ENCODE results near the gene CRB1. TPM values are rescaled to one million over a fixed set of nuclear protein-coding genes. Genes with fewer than 3 reads are reported as not detected.

CRB1 gene
- total and polyA plus RNA-seq, 9 of the 15 experiments (the other 6 are each of a cell fraction or from before 2014, with no cell fraction given): 0.04 to 0.10 TPM; not detected in 7

DNA sequence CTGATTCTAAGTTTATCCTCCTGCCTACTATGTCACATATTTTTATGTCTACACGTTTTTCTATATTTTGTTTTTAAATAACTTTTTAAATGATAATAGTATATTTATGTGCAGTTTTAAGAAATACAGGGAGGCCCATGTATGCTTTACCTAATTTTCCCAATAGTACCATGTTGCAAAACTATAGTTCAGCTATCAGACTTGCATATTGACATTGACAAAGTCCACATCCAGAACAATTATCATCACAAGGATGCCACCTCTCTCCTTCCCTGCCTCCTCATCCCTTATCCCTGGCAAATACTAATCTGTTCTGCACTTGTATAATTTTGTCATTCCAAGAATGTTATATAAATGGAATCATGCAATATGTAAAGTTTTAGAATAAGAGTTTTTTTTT, 90.9 kb downstream of the CRB1 start (continued):
- TF ChIP-seq, protein P1, sequence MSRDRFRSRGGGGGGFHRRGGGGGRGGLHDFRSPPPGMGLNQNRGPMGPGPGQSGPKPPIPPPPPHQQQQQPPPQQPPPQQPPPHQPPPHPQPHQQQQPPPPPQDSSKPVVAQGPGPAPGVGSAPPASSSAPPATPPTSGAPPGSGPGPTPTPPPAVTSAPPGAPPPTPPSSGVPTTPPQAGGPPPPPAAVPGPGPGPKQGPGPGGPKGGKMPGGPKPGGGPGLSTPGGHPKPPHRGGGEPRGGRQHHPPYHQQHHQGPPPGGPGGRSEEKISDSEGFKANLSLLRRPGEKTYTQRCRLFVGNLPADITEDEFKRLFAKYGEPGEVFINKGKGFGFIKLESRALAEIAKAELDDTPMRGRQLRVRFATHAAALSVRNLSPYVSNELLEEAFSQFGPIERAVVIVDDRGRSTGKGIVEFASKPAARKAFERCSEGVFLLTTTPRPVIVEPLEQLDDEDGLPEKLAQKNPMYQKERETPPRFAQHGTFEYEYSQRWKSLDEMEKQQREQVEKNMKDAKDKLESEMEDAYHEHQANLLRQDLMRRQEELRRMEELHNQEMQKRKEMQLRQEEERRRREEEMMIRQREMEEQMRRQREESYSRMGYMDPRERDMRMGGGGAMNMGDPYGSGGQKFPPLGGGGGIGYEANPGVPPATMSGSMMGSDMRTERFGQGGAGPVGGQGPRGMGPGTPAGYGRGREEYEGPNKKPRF (IDR thresholded peaks at IDR 0.05; ENCODE audit: low read depth, low read length): no peak
- no peak for TF ChIP-seq ZNF408 (CRISPR knock-in tag; IDR thresholded peaks at IDR 0.05; ENCODE audit: low read depth)
- no peak for TF ChIP-seq LARP7 (IDR thresholded peaks at IDR 0.05)

DNA sequence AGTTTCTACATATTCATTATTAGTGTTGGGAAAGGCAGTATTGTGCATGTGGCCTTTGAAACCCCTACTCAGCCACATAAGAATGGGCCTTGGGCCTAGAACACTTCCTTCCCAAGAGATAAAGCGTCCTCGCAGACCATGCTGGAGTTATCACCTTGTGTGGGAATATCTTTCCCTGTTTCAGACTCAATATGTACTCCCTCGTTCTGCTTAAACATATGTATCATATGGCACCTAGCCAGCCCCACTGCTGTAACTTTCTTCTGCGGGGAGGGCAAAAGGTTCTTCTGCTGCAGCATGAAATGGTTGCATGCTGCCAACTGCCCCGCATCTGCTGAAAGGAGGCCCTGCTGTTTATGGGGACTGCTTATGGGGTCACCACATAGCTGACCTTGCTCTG, 92.0 kb downstream of the CRB1 start:
- H3K27me3 ChIP-seq (ENCODE audit: control insufficient read depth in 2 of 2, insufficient read depth in 2 of 2, low read length in 2 of 2): no peaks in the 10 kb centered on the region
- in situ Hi-C loops (cut with MboI) (loop anchor here (25.0 kb wide), 1 partner anchor 623 kb away; no protein-coding TSS in a partner anchor), intact Hi-C loops (cut with micrococcal nuclease) (no loop called here)
- peak in 1 of 4 experiments; percentile 17 for DNase-seq (ENCODE audit: extremely low read depth in 1 of 4, low spot score in 3 of 4)
- H3K4me2 ChIP-seq (ENCODE audit: insufficient read depth, low read length): no peak overlapping the region
- no TSS peak for BruUV-seq (replicated peaks)
- CTCF ChIA-PET (ENCODE audit: low intra/inter-chr PET ratio): no interaction called here
- H3K27ac ChIP-seq (ENCODE audit: extremely low read depth, low read depth, low read length): no peak overlapping the region
- ATAC-seq: peak; percentile 24; the same call in 1 of the 3 replicates
- no peaks in the 10 kb centered on the region for H3K36me3 ChIP-seq (ENCODE audit: control insufficient read depth, insufficient read depth, low read length)
- no peak overlapping the region for H3K4me3 ChIP-seq
- H3K4me1 ChIP-seq (replicated peaks in 1 of 2; ENCODE audit: control insufficient read depth in 2 of 2, insufficient read depth in 2 of 2, low read length in 2 of 2): peaks cover 0 to 7% of the 10 kb centered on the region in 2 experiments; a peak in 1 of 5 replicates
- 4% methylated on average over 5 of the region's 5 CpGs for WGBS (ENCODE audit: insufficient coverage, low coverage, missing lambda C conversion rate)
- no peak overlapping the region for H3K9ac ChIP-seq (ENCODE audit: insufficient read depth in 1 of 2, low read depth in 2 of 2, low read length in 2 of 2)
- POLR2A ChIA-PET: no interaction called here
- no peaks in the 10 kb centered on the region for H3K79me2 ChIP-seq (ENCODE audit: control insufficient read depth, insufficient read depth, low read length)
- no peak for TF ChIP-seq ZNF57 (CRISPR knock-in tag; IDR thresholded peaks at IDR 0.05)
- no peak for TF ChIP-seq SMARCE1 (IDR thresholded peaks at IDR 0.05)
- TF ChIP-seq ZNF589 (CRISPR knock-in tag; IDR thresholded peaks at IDR 0.05; ENCODE audit: low read depth): no peak
- TF ChIP-seq FUS (optimal IDR thresholded peaks at IDR 0.05; ENCODE audit: low read depth, low read length): no peak
- no peak for TF ChIP-seq ARID1B (IDR thresholded peaks at IDR 0.05)
- TF ChIP-seq ZNF830 (CRISPR knock-in tag; IDR thresholded peaks at IDR 0.05): no peak
- no peak for TF ChIP-seq HCFC1 (IDR thresholded peaks at IDR 0.05; ENCODE audit: low read depth, low read length)
- H2AFZ ChIP-seq (ENCODE audit: low read depth, low read length): peak overlapping the region; percentile 1; the same call in 1 of the 2 replicates
- FAIRE-seq: no peak
- no peaks in the 10 kb centered on the region for H3K9me1 ChIP-seq (ENCODE audit: control insufficient read depth, insufficient read depth, low read length)
- no peaks in the 10 kb centered on the region for H3K9me3 ChIP-seq (replicated peaks; ENCODE audit: control insufficient read depth, insufficient read depth, low read depth, low read length)
- no peaks in the 10 kb centered on the region for H4K20me1 ChIP-seq (replicated peaks; ENCODE audit: control insufficient read depth, insufficient read depth, low read length)
